Hematopoietic multipotent progenitor cell treated with erythropoietin and hydrocortisone succinate and interleukin-3 and kit ligand, for 4 days (in vitro differentiated cells): Measurements from ENCODE around the gene MYRF.
A peak's percentile ranks its signal among the peaks of the same experiment; 100 is the strongest.

Experiments used
- DNase-seq: peaks from one replicate; pipeline ENCODE4 v3.0.0-alpha.2; 2015

The MYRF gene

GRCh38 chr11:61762223-61762615 is 9.8 kb downstream of the MYRF start:
- DNase-seq: no peak

GRCh38 chr11:61762798-61763197 is 10.4 kb downstream of the MYRF start:
- no peak for DNase-seq

DNA sequence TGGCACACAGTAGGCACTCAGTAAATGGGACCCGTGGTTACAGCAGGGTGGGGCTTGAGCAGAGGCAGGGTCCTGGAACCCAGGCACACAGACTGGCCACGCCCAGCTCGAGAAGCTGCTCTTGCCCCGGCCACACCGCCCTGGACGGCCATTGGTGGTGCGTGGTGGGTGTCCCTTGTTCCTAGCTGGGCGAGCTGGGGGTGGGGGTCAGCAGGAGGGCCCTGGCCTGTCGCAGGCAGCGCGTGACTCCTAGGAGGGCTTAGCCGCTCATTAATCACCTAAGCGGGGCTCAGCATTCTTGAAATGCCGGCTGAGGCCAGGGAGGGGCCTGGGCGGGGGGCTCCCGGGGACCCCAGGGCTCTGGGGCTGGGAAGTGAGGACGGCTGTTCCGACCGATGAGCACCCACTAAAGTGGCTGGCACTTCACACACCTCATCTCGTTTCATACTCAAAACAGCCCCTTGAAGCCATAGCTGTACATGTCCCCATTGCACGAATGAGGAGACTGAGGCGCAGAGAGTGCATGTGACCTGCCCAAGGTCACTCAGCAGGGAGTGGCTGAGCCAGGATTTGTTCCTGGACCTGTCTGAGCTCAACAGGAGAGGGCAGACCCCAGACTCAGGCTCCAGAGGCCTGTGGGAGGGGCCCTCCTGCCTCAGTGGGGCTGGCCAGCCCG is 11.6 kb downstream of the MYRF start:
- no peak for DNase-seq

DNA sequence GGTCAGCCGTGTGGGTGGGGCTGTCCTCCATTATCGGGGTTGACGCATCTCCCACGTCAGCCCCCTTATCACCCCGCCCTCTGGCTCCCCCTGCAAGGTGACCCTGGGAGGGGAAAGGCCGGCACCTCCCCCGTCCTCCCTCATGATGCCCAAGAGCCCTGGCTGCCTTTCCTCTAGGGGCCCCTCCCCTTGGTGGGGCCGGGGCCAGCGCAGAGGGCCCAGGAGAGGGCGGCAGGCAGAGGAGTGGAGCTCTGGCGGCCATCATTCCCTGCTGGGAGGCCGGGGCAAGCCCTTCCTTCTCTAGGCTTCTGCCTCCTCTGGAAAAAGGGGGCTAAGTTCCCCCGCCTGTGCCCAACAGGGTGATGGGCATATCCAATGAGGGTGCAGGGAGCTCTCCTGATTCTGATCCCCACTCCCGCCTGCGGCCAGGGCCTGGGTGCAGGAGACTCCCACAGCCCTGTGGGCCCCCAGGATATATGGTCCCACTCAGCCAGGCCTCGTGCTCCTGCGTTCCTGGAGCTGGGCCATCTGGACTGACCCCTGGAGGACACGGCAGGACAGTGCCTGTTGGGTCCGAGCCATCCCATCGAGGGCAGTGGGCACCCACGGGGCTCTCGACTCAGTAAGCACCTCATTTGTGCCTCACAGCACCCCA is 12.3 kb downstream of the MYRF start:
- no peak for DNase-seq

- no peak for DNase-seq
Observed at GRCh38 chr11:61765550-61766253, 13.3 kb downstream of the MYRF start.

DNA sequence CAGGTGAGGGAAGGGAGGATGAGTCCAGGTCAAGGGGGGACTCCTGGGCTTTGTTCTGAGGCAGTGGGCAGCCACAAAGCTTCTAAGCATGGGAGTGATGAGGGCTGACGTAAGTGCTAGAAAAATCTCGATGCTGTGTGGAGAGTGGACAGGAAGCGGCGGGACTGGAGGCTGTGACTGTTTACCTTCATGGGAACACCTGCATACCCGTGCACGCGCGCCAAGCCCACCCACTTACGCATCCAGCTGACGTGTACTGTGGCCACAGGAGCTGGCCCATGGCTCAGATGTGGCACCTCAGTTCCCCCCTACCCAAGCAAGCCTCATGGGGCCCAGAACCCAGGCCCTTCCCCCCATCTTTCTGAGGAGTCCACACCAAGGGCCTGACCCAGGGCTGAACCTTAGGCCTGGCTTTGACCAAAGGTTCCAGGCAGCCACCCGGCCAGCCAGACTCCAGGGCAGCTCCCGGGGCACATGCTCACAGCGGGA is 14.0 kb downstream of the MYRF start:
- no peak for DNase-seq

DNA sequence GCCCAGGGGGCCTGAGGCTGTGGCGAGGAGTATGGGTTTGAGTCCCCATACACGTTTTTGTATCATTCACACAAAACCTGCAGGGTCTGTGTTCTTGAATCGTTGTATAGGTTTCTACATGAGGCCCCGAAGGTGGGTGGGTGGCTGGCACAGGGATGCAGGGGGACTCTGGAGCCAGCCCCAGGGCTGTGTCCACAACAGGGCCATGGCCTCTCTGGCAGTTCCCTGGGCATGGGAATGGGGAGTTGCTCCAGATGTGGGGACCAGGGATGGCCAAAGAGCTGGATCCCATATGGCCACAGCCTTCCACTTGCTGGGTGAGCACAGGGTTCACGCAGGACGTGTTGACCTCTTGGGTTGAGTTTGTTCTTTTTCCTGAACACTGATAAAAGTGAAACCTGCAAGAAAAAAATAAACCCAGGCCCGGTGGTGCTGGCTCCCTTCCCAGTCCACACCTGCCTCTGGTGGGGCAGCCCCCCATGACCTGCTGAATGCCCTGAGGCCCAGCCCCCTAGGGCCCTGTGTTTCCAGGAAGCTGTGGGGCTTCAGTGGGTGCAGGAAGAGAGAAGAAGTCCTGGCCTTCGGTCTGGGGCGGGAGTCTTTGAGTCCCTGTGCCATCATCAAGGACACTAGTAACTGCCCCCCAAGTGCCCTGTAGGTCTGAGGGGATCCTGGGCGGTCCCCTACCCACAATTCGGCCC is 16.1 kb downstream of the MYRF start:
- DNase-seq: no peak

DNA sequence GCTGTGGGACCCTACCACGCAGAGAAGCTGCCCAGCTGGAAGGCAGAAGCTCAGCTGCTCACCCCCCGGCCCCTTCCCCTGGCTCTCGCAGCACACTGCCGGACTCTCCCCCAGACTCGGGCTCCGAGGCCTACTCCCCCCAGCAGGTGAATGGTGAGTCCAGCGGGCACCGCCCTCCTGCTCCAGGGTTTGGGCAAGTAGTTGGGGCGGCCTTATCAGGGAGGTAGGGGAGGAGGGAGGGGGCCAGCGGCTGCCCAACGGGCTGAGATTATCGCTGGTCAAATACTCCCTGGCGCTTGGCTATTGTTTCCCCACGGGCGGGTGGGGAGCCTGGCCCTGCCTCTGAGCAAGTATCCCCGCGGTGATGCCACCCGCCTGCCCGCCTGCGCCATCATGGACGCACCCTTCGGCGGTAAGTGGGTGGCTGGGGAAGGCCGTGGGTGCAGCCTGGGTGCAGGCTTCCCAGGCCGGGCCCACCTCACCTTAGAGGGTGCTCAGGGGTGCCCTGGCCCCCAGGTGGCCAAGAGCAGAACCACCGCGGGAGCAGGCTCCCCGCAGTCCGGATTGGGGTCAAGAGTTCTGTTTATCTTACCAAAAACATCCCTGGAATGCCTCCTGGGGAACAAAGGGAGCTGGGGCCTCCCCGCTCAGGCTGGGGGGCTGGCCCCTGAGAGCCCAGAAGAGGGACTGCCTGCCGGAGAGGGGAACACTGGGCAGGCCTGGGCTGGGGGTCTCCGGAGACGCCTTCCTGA is 16.9 kb downstream of the MYRF start:
- DNase-seq: no peak

GRCh38 chr11:61769946-61770683 is 17.7 kb downstream of the MYRF start:
- DNase-seq: no peak

DNA sequence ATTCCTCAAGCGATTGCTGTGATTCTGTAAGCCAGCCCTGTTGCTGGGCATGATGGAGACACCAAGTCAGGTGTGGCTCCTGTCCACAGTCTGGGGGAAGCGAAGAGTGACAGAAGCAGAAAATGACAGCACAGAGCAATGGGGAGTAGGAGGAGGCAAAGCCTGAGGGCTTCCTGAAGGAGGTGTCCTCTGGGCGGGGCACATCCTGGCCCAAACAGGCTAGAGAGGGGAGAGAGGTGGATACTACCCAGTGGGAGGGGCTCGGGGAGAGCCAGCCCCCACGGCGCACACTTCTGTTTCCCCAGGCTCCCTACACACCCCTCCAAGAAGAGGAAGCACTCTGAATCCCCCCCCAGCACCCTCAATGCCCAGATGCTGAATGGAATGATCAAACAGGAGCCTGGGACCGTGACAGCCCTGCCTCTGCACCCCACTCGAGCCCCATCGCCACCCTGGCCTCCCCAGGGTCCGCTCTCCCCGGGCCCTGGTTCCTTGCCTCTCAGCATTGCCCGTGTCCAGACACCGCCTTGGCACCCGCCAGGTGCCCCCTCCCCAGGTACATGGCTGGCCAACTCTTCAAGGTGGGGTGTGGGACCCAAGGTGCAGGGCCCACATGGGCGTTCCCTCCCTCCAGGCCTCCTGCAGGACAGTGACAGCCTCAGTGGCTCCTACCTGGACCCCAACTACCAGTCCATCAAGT is 18.9 kb downstream of the MYRF start:
- DNase-seq: peak; percentile 19

- no peak for DNase-seq
Observed at GRCh38 chr11:61771985-61772455, 19.6 kb downstream of the MYRF start.

- DNase-seq: no peak
Observed at GRCh38 chr11:61773356-61773755, 20.9 kb downstream of the MYRF start.

DNA sequence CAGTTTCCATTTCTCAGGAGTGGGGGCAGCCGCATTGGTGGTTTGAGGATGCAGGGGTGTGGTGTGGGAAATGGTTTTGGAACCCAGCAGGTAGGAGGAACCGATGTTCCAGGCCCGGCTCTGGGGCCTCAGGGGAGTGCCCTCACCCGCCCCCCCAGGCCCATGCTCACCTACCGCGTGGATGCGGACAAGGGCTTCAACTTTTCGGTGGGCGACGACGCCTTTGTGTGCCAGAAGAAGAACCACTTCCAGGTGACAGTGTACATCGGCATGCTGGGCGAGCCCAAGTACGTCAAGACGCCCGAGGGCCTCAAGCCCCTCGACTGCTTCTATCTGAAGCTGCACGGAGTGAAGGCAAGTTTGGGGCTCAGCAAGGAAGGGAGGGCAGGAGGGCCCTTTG is 21.4 kb downstream of the MYRF start:
- DNase-seq: no peak

DNA sequence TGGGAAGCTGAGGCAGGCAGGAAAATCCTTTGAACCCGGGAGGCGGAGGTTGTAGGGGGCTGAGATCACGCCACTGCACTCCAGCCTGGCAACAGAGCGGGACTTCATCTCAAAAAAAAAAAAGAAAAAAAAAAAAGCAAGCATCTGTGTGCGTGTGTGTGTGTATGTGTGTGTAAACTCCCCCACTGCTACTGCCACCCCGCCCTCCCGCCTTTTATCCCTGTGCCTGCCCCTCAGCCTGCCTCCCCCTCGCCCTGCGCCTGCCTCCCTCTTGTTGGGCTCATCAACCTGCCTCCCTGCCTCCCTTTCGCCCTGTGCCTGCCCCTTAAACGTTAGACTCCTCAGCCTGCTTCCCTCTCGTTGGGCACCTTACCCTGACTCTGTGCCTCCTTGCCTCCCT is 22.0 kb downstream of the MYRF start:
- no peak for DNase-seq

DNA sequence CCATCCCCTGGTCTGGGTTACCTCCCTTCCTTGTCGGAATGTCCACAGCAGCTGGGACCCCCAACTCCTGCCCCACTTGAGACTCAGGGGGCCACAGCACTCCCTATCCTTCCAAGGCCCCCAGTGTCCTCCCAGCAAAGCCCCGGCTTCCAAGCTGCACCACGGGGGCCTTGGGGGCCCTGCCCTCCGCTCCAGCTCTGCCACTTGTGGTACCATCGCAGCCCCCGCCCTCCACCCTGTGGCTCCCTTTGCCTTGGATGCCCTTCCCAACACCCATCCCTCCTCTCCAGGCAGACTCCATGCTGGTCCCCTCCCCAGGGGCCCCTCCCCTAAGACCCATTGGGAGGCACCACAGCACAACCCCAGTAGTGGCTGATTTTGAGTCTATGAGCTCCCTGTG is 22.7 kb downstream of the MYRF start:
- no peak for DNase-seq

DNA sequence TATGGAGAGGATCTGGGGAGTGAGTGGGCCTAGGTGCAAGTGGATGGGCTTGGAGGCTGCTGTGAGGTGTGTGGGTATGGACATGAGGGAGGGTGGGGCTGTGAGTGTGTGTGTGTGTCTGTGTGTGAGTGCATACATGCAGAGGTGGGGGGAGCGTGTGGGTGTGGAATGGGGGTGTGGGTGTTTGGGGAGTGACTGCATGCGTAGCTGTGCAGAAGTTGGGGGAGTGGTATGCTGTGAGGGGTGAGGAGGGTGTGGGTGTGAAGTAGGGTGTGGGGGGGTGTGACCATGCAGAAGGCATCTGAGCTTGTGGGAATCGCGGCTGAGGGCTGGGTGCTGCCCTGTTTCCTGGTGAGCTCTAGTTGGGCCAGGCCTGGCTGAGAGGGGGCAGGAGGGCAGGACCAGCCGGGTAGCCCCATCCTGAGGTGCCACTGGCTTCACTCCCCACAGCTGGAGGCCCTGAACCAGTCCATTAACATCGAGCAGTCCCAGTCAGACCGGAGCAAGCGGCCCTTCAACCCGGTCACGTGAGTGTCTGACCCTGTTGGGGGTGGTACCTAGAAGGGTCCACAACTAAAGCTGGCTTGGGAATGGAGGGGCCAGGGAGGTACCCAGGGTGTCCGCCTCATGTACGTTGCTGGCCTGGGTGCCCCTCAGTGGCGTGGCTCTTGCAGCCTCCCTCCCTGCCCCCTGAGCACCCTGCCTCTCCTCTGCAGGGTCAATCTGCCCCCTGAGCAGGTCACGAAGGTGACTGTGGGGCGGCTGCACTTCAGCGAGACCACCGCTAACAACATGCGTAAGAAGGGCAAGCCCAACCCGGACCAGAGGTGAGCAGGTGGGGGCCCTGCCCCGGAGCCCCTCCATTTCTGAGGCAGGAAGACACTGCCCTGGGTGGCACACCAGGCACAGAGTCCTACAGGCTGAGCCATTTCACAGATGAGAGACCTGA is 23.4 kb downstream of the MYRF start:
- DNase-seq: no peak

DNA sequence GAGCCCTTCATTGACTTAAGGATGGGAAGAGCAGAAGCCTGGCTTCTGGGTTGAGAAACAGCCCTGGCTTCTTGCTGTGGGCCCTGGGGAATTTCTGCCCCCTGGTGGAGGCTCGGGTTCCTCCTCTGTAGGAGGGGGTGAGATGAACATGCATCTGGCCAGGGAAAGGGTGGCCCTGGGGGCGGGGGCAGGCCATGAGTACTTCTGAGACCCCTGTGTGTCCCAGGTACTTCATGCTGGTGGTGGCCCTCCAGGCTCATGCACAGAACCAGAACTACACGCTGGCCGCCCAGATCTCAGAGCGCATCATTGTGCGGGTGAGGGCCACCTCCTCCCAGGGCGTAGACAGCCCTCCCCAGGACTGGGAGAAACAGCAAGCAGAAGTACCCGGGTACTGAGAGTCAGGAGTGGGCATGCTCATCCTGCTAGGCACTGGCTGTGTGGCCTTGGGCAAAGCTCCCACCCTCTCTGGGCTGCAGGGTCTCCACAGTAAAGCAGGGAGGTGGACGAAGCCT is 24.2 kb downstream of the MYRF start:
- DNase-seq: peak; percentile 89

GRCh38 chr11:61777234-61778090 is 25.0 kb downstream of the MYRF start:
- DNase-seq: peak; percentile 66
